GM20431 (cell line): ENCODE data around the gene DDX54.

Source experiments
- in situ Hi-C: fragments of 300-500 bp; cut with MseI, MboI; formaldehyde crosslinking; loops from one replicate; pipeline ENCODE4 v1.15.0; 2020; ENCODE audit warnings: low sequenced_read_pairs; ENCODE audit not compliant: unreplicated experiment

The DDX54 gene

GRCh38 chr12:113165521-113166450 is 19.5 kb downstream of the DDX54 start:
- in situ Hi-C loops = no loop called here

GRCh38 chr12:113164014-113164413 is 21.3 kb downstream of the DDX54 start:
- in situ Hi-C loops = no loop called here

GRCh38 chr12:113163030-113163360 is 22.3 kb downstream of the DDX54 start:
- in situ Hi-C loops = no loop called here

GRCh38 chr12:113162102-113163029 is 22.9 kb downstream of the DDX54 start:
- in situ Hi-C loops = no loop called here

- in situ Hi-C loops = no loop called here
These were observed 23.8 kb downstream of the DDX54 start for GRCh38 chr12:113161415-113162016.

GRCh38 chr12:113159937-113160336 is 25.3 kb downstream of the DDX54 start:
- in situ Hi-C loops = loop anchor here (10.0 kb wide), 1 partner anchor 115 kb away; no protein-coding TSS in a partner anchor

GRCh38 chr12:113158439-113159203 is 26.7 kb downstream of the DDX54 start:
- in situ Hi-C loops = loop anchor here (10.0 kb wide), 1 partner anchor 114 kb away; no protein-coding TSS in a partner anchor

GRCh38 chr12:113157218-113157859 is 27.9 kb downstream of the DDX54 start:
- in situ Hi-C loops = loop anchor here (10.0 kb wide), 1 partner anchor 113 kb away; no protein-coding TSS in a partner anchor

GRCh38 chr12:113155646-113156045 is 29.6 kb downstream of the DDX54 start:
- in situ Hi-C loops = loop anchor here (10.0 kb wide), 1 partner anchor 111 kb away; no protein-coding TSS in a partner anchor

GRCh38 chr12:113155060-113155459 is 30.2 kb downstream of the DDX54 start:
- in situ Hi-C loops = loop anchor here (10.0 kb wide), 1 partner anchor 110 kb away; no protein-coding TSS in a partner anchor

- in situ Hi-C loops = loop anchor here (10.0 kb wide), 1 partner anchor 110 kb away; no protein-coding TSS in a partner anchor
These were observed 30.8 kb downstream of the DDX54 start for GRCh38 chr12:113154351-113154973.

- in situ Hi-C loops = loop anchor here (10.0 kb wide), 1 partner anchor 108 kb away; no protein-coding TSS in a partner anchor
These were observed 32.2 kb downstream of the DDX54 start for GRCh38 chr12:113152835-113153814.

GRCh38 chr12:113152196-113152834 is 33.0 kb downstream of the DDX54 start:
- in situ Hi-C loops = loop anchor here (10.0 kb wide), 1 partner anchor 108 kb away; no protein-coding TSS in a partner anchor

- in situ Hi-C loops = loop anchor here (10.0 kb wide), 1 partner anchor 107 kb away; no protein-coding TSS in a partner anchor
These were observed 33.6 kb downstream of the DDX54 start for GRCh38 chr12:113151655-113152054.

GRCh38 chr12:113149361-113150150 is 35.7 kb downstream of the DDX54 start, which contains the start of gene CFAP73:
Gene CFAP73 (plus strand): TSS chr12:113149724. CDS start chr12:113149858, 134 bp downstream.
- in situ Hi-C loops = loop anchor here (10.0 kb wide), 1 partner anchor 105 kb away; no protein-coding TSS in a partner anchor

- in situ Hi-C loops = no loop called here
These were observed 38.3 kb downstream of the DDX54 start for GRCh38 chr12:113146999-113147398.
